ENCODE measurements around the gene KIF21B.

KIF21B gene

GRCh38 chr1:201042779-201043461 is 19.4 kb upstream of the KIF21B start:
- DNase-seq = peak; percentile 85

- DNase-seq = no peak
Measured at GRCh38 chr1:201041011-201041410, 17.5 kb upstream of the KIF21B start.

GRCh38 chr1:201039876-201040275 is 16.4 kb upstream of the KIF21B start:
- no peak for DNase-seq

GRCh38 chr1:201039418-201039817 is 15.9 kb upstream of the KIF21B start:
- no peak for DNase-seq

GRCh38 chr1:201038186-201038876 is 14.8 kb upstream of the KIF21B start:
- peak; percentile 48 for DNase-seq

- no peak for DNase-seq
Measured at GRCh38 chr1:201036188-201036842, 12.8 kb upstream of the KIF21B start.

- DNase-seq = no peak
Measured at GRCh38 chr1:201034671-201035070, 11.2 kb upstream of the KIF21B start.

- no peak for DNase-seq
Measured at GRCh38 chr1:201032408-201032807, 8.9 kb upstream of the KIF21B start.

- DNase-seq = peak; percentile 69
Measured at GRCh38 chr1:201028461-201028889, 5.0 kb upstream of the KIF21B start.

- no peak for DNase-seq
Measured at GRCh38 chr1:201026836-201027235, 3.3 kb upstream of the KIF21B start.

- DNase-seq = no peak
Measured at GRCh38 chr1:201026234-201026633, 2.7 kb upstream of the KIF21B start.

GRCh38 chr1:201025571-201026002 is 2.1 kb upstream of the KIF21B start:
- peak; percentile 20 for DNase-seq

- DNase-seq = no peak
Measured at GRCh38 chr1:201024625-201024998, 1.1 kb upstream of the KIF21B start.

GRCh38 chr1:201023920-201024624 is 558 bp upstream of the KIF21B start:
- DNase-seq = peak; percentile 45

GRCh38 chr1:201022820-201023516 is 546 bp downstream of the KIF21B start:
- peak; percentile 50 for DNase-seq

- DNase-seq = no peak
Measured at GRCh38 chr1:201022493-201022819, 1.1 kb downstream of the KIF21B start.

- DNase-seq = no peak
Measured at GRCh38 chr1:201021630-201022492, 1.7 kb downstream of the KIF21B start.

GRCh38 chr1:201020721-201021629 is 2.5 kb downstream of the KIF21B start:
- DNase-seq = peak; percentile 40

GRCh38 chr1:201020040-201020591 is 3.4 kb downstream of the KIF21B start:
- DNase-seq = peak; percentile 48

GRCh38 chr1:201019321-201019977 is 4.1 kb downstream of the KIF21B start:
- DNase-seq = peak; percentile 72
